Measurements from ENCODE around the gene RANBP17.

Gene RANBP17

GRCh38 chr5:171139227-171139626 lies 277.4 kb downstream of the RANBP17 start:
- peak; percentile 76 for TF ChIP-seq ISL1 (CRISPR knock-in tag; IDR thresholded peaks at IDR 0.05)
- no peak for TF ChIP-seq ESRRG (CRISPR knock-in tag; IDR thresholded peaks at IDR 0.05)
- TF ChIP-seq CSDC2 (CRISPR knock-in tag; IDR thresholded peaks at IDR 0.05): no peak
- peak; percentile 51 for ATAC-seq

- ATAC-seq: no peak
- no peak for TF ChIP-seq CSRNP3 (CRISPR knock-in tag; IDR thresholded peaks at IDR 0.05)
- TF ChIP-seq ESRRG (CRISPR knock-in tag; IDR thresholded peaks at IDR 0.05): no peak
- no peak for TF ChIP-seq ZFP30 (CRISPR knock-in tag; IDR thresholded peaks at IDR 0.05)
- no peak for TF ChIP-seq OSR1 (CRISPR knock-in tag; IDR thresholded peaks at IDR 0.05)
- no peak for TF ChIP-seq ZNF8 (CRISPR knock-in tag; IDR thresholded peaks at IDR 0.05)
- no peak for TF ChIP-seq TOX (CRISPR knock-in tag; IDR thresholded peaks at IDR 0.05; ENCODE audit: borderline replicate concordance)
- TF ChIP-seq TCF4 (CRISPR knock-in tag; IDR thresholded peaks at IDR 0.05; ENCODE audit: borderline replicate concordance): no peak
- no peak for TF ChIP-seq CSDC2 (CRISPR knock-in tag; IDR thresholded peaks at IDR 0.05)
- no peak for TF ChIP-seq TSHZ2 (CRISPR knock-in tag; IDR thresholded peaks at IDR 0.05)
- TF ChIP-seq ISL1 (CRISPR knock-in tag; IDR thresholded peaks at IDR 0.05): no peak
- no peak for TF ChIP-seq ZNF70 (CRISPR knock-in tag; IDR thresholded peaks at IDR 0.05)
- TF ChIP-seq BACH2 (CRISPR knock-in tag; IDR thresholded peaks at IDR 0.05; ENCODE audit: borderline replicate concordance): no peak
- TF ChIP-seq ARNTL (CRISPR knock-in tag; IDR thresholded peaks at IDR 0.05; ENCODE audit: borderline replicate concordance, low read depth): no peak
- TF ChIP-seq PATZ1 (CRISPR knock-in tag; IDR thresholded peaks at IDR 0.05; ENCODE audit: borderline replicate concordance): no peak
- TF ChIP-seq ZFP3 (CRISPR knock-in tag; IDR thresholded peaks at IDR 0.05): no peak
- TF ChIP-seq PPARA (CRISPR knock-in tag; IDR thresholded peaks at IDR 0.05; ENCODE audit: borderline replicate concordance): no peak
- TF ChIP-seq SNAI2 (CRISPR knock-in tag; IDR thresholded peaks at IDR 0.05): no peak
- TF ChIP-seq ZNF565 (CRISPR knock-in tag; conservative IDR thresholded peaks at IDR 0.05; ENCODE audit: low read depth): no peak
- no peak for TF ChIP-seq GLIS3 (CRISPR knock-in tag; IDR thresholded peaks at IDR 0.05)
- TF ChIP-seq POU6F1 (CRISPR knock-in tag; IDR thresholded peaks at IDR 0.05; ENCODE audit: borderline replicate concordance, low read depth): no peak
These were observed 280.8 kb downstream of the RANBP17 start for GRCh38 chr5:171142617-171143016.

- no peak for ATAC-seq
- TF ChIP-seq TCF4 (CRISPR knock-in tag; IDR thresholded peaks at IDR 0.05; ENCODE audit: borderline replicate concordance) (no peak), BACH2 (CRISPR knock-in tag; IDR thresholded peaks at IDR 0.05; ENCODE audit: borderline replicate concordance) (no peak), CSRNP3 (CRISPR knock-in tag; IDR thresholded peaks at IDR 0.05) (no peak), ESRRG (CRISPR knock-in tag; IDR thresholded peaks at IDR 0.05) (no peak), PATZ1 (CRISPR knock-in tag; IDR thresholded peaks at IDR 0.05; ENCODE audit: borderline replicate concordance) (no peak), ISL1 (CRISPR knock-in tag; IDR thresholded peaks at IDR 0.05) (no peak), CSDC2 (CRISPR knock-in tag; IDR thresholded peaks at IDR 0.05) (no peak), ZNF8 (CRISPR knock-in tag; IDR thresholded peaks at IDR 0.05) (no peak), GLIS3 (CRISPR knock-in tag; IDR thresholded peaks at IDR 0.05) (no peak), TOX (CRISPR knock-in tag; IDR thresholded peaks at IDR 0.05; ENCODE audit: borderline replicate concordance) (no peak), ZC3H10 (CRISPR knock-in tag; IDR thresholded peaks at IDR 0.05) (no peak), ZFP3 (CRISPR knock-in tag; IDR thresholded peaks at IDR 0.05) (no peak), PPARA (CRISPR knock-in tag; IDR thresholded peaks at IDR 0.05; ENCODE audit: borderline replicate concordance) (no peak), SNAI2 (CRISPR knock-in tag; IDR thresholded peaks at IDR 0.05) (no peak), ARNTL (CRISPR knock-in tag; IDR thresholded peaks at IDR 0.05; ENCODE audit: borderline replicate concordance, low read depth) (no peak), CREB5 (CRISPR knock-in tag; IDR thresholded peaks at IDR 0.05; ENCODE audit: low read depth) (no peak), RARB (CRISPR knock-in tag; IDR thresholded peaks at IDR 0.05) (no peak)
These were observed 281.4 kb downstream of the RANBP17 start for GRCh38 chr5:171143171-171143570.

Data from SK-N-SH treated with all-trans-retinoic acid at 6 μM for 48 hours (cell line).